Upper lobe of right lung (tissue), 1 donor: ENCODE results near the gene ZNF652. TPM values are rescaled to one million over a fixed set of nuclear protein-coding genes. Genes with fewer than 3 reads are reported as not detected.

Source experiments
- ATAC-seq: fragments of 200-7000 bp; cut with Tn5 transposase; one replicate; pipeline ENCODE4 v1.9.1; 2020; ENCODE audit warnings: mild to moderate bottlenecking, moderate library complexity
- DNase-seq: peaks from one replicate; pipeline ENCODE4 v3.0.0-alpha.2; 2020
- H3K27ac ChIP-seq: fragments of 200-600 bp; one replicate; pipeline ENCODE4 v1.8.0; 2022
- H3K27me3 ChIP-seq: fragments of 200-600 bp; one replicate; pipeline ENCODE4 v1.8.0; 2022; ENCODE audit warnings: mild to moderate bottlenecking
- H3K36me3 ChIP-seq: fragments of 200-600 bp; one replicate; pipeline ENCODE4 v1.8.0; 2022
- H3K4me1 ChIP-seq: fragments of 200-600 bp; one replicate; pipeline ENCODE4 v1.8.0; 2022
- H3K4me3 ChIP-seq: fragments of 200-600 bp; one replicate; pipeline ENCODE4 v1.8.0; 2022; ENCODE audit warnings: mild to moderate bottlenecking
- H3K9me3 ChIP-seq: fragments of 200-600 bp; one replicate; pipeline ENCODE4 v1.8.0; 2022
- CTCF ChIP-seq: fragments of 200-600 bp; IDR thresholded peaks from one replicate; pipeline ENCODE4 v1.8.0; 2022; ENCODE audit warnings: antibody characterized with exemption
- intact Hi-C: fragments of 100-400 bp; cut with DNase I; formaldehyde crosslinking; loops from one replicate; pipeline ENCODE4 v1.11.0; 2022
- total RNA-seq: library from RNA; stranded (reverse); fragmentation: NEBNext Ultra II Directional; extraction: Animal tissue kit (Norgen Biotek cat#: 25700); gene quantifications from one replicate; pipeline ENCODE4 v1.2.1, GENCODE V29; 2021
- donor health status: DM: no; HTN: yes; CAD: no; lungs with severe emphysema.

The ZNF652 gene
- total RNA-seq, 1 donor from 2014 or later = 49.8 TPM

- intact Hi-C loops = no loop called here
- Histone ChIP-seq H3K4me1 (peaks cover 40% of the 10 kb centered on the region), H3K27ac (peak overlapping the region; percentile 93), H3K27me3 (no peaks in the 10 kb centered on the region), H3K36me3 (no peaks in the 10 kb centered on the region), H3K9me3 (no peaks in the 10 kb centered on the region), H3K4me3 (peak overlapping the region; percentile 97)
- DNase-seq = peak; percentile 77
- ATAC-seq = peak; percentile 39
- no peak for TF ChIP-seq CTCF
These were observed 735 bp downstream of the ZNF652 start for GRCh38 chr17:49361129-49361901.

GRCh38 chr17:49360796-49361128 lies 1.3 kb downstream of the ZNF652 start:
- ATAC-seq = no peak
- Histone ChIP-seq H3K27me3 (no peaks in the 10 kb centered on the region), H3K4me1 (peaks cover 40% of the 10 kb centered on the region), H3K27ac (peak overlapping the region; percentile 14), H3K9me3 (no peaks in the 10 kb centered on the region), H3K36me3 (no peaks in the 10 kb centered on the region), H3K4me3 (peak overlapping the region; percentile 97)
- TF ChIP-seq CTCF = no peak
- DNase-seq = no peak
- intact Hi-C loops = no loop called here

- Histone ChIP-seq H3K4me3 (peak overlapping the region; percentile 97), H3K27ac (peak overlapping the region; percentile 14), H3K36me3 (no peaks in the 10 kb centered on the region), H3K27me3 (no peaks in the 10 kb centered on the region), H3K9me3 (no peaks in the 10 kb centered on the region), H3K4me1 (peaks cover 40% of the 10 kb centered on the region)
- intact Hi-C loops = no loop called here
- DNase-seq (no peak), ATAC-seq (no peak)
- TF ChIP-seq CTCF = no peak
These were observed 1.9 kb downstream of the ZNF652 start for GRCh38 chr17:49359990-49360795.

- TF ChIP-seq CTCF = no peak
- intact Hi-C loops = no loop called here
These were observed 3.3 kb downstream of the ZNF652 start for GRCh38 chr17:49358641-49359247.

GRCh38 chr17:49357516-49357915 lies 4.5 kb downstream of the ZNF652 start:
- Histone ChIP-seq H3K27me3 (no peaks in the 10 kb centered on the region), H3K4me3 (no peak overlapping the region), H3K9me3 (no peaks in the 10 kb centered on the region), H3K27ac (no peak overlapping the region), H3K4me1 (peaks cover 42% of the 10 kb centered on the region), H3K36me3 (no peaks in the 10 kb centered on the region)
- no peak for TF ChIP-seq CTCF
- ATAC-seq (no peak), DNase-seq (no peak)
- intact Hi-C loops = no loop called here

More at GRCh38 chr17:49358641-49359247, 3.3 kb downstream of the ZNF652 start:
- Histone ChIP-seq H3K27me3 (no peaks in the 10 kb centered on the region), H3K9me3 (no peaks in the 10 kb centered on the region), H3K4me1 (peaks cover 40% of the 10 kb centered on the region), H3K4me3 (no peak overlapping the region), H3K36me3 (no peaks in the 10 kb centered on the region), H3K27ac (no peak overlapping the region)
- DNase-seq (no peak), ATAC-seq (no peak)
